Right forelimb (tissue), 1 donor: ENCODE measurements around the gene CARM1.
"Not testable (repeated sequence)": the region's sequence is repeated elsewhere in the genome, so short reads cannot be mapped to it uniquely, and the experiment has no call there.

Source experiments
- DNase-seq: peaks from one replicate; pipeline ENCODE4 v3.0.0-alpha.2; 2018

Gene CARM1

DNA sequence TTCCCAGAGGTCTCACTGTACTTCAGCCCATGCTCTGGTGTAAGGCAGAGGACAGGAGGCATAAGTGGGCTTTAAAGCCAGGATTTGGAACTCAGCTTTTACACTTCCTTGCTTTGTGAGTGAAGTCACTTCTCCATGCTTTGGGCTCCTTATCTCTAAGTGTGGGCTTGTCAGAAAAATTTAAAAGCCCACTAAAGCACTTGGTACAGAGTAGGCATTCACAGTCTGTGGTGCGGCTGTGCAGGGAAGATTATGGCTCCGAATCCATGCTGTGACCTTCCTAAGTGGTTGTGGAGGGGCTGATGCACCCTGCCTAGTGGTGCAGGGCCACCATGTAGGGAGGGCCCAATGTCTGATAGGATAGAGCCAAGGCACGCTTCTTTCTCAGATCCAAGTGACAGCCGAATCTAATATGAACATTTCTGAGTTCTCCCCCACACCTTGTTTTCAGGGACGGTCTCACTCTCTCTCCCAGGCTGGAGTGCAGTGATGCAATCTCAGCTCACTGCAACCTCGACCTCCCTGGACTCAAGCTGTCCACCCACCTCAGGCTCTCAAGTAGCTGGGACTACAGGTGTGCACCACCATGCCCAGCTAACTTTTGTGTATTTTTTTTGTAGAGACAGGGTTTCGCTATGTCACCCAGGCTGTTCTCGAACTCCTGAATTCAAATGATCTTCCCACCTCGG is 64.2 kb downstream of the CARM1 start:
- no peak for DNase-seq

DNA sequence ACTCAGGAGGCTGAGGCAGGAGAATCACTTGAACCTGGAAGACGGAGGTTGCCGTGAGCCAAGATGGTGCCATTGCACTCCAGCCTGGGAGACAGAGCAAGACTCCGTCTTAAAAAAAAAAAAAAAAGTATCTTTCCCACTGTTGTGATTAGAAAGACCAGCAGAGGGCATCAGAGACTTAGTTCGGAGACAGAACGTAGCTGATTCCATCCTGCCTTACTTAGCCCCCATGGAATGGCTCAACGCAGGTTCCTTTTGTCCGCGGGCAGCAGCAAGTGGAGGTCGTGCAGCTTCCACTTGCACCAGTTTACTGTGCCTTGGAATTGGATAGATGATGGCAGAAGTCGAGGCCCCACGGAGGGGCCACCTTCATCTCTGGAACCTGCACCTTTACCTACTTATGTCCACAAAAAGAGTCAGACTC is 65.3 kb downstream of the CARM1 start:
- no peak for DNase-seq

DNA sequence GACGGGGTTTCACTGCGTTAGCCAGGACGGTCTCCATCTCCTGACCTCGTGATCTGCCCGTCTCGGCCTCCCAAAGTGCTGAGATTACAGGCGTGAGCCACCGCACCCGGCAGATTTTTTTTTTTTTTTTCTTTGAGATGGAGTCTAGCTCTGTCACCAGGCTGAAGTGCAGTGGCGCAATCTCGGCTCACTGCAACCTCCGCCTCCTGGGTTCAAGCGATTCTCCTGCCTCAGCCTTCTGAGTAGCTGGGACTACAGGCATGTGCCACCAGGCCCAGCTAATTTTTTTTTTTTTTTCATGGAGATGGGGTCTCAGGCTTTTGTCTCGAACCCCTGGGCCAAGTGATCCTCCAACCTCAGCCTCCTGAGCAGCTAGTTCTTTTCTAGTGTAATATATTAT is 70.3 kb downstream of the CARM1 start:
- not testable (repeated sequence) for DNase-seq

DNA sequence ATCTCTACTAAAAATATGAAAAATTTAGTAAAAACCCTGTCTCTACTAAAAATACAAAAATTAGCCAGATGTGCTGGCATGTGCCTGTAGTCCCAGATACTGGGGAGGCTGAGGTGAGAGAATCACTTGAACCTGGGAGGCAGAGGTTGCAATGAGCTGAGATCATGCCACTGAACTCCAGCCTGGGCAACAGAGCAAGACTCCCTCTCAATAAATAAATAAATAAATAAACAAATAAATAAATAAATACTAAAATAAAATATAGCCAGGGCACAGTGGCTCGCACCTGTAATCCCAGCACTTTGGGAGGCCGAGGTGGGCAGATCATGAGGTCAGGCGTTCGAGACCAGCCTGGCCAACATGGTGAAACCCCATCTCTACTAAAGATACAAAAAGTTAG is 72.1 kb downstream of the CARM1 start:
- not testable (repeated sequence) for DNase-seq

DNA sequence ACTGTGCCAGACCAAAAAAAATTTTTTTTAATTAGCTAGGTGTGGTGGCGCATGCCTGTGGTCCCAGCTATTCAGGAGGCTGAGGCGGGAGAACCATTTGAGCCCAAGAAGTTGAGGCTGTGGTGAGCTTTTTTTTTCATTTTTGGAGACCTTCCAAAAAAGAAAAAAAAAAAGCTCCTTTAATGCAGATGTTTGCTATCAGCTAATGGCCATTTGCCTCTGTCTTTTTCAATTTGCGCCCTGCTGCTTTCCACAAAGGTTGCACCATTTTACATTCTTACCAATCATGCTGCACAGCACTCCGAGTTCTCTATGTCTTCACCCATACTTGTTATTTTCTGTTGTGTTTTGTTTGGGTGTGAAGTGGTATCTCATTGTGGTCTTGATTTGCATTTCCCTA is 73.9 kb downstream of the CARM1 start:
- DNase-seq = no peak

DNA sequence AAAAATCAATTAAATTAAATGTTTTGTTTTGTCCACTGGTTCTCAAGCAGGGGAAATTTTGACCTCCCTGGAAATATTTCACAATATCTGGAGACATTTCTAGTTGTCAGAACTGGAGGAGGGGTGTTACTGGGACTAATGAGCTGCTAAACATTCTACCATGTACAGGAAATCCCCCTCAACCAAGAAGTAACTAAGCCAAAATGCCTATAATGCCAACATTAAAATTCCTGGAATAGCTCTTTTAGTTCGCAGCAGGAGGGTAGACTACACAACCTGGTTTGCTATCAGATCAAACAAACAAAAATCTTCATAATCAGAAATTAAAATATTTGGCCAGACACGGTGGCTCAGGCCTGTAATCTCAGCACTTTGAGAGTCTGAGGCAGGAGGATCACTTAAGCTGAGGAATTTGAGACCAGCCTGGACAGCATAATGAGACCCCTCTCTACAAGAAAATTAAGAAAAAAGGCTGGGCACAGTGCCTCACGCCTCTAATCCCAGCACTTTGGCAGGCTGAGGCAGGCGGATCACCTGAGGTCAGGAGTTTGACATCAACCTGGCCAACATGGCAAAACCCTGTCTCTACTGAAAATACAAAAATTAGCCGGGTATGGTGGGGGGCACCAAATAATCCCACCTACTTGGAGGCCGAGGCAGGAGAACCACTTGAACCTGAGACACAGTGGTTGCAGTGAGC is 75.8 kb downstream of the CARM1 start:
- DNase-seq = no peak

DNA sequence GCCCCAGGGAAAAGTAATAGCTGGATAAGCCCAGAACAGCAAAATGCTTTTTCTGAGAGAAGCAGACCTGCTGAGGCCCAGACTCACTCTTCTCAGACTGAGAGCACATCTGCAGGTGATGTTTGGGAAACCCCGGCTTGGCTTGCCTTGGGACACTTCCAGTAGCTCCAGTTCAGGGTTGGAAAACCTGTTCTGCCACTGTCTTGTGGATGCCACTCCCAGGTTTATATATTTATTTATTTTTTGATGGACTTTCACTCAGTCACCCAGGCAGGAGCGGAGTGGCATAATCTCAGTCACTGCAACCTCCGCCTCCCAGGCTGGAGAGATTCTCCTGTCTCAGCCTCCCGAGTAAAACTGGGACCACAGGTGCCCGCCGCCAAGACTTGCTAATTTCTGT is 81.5 kb downstream of the CARM1 start:
- DNase-seq = no peak

DNA sequence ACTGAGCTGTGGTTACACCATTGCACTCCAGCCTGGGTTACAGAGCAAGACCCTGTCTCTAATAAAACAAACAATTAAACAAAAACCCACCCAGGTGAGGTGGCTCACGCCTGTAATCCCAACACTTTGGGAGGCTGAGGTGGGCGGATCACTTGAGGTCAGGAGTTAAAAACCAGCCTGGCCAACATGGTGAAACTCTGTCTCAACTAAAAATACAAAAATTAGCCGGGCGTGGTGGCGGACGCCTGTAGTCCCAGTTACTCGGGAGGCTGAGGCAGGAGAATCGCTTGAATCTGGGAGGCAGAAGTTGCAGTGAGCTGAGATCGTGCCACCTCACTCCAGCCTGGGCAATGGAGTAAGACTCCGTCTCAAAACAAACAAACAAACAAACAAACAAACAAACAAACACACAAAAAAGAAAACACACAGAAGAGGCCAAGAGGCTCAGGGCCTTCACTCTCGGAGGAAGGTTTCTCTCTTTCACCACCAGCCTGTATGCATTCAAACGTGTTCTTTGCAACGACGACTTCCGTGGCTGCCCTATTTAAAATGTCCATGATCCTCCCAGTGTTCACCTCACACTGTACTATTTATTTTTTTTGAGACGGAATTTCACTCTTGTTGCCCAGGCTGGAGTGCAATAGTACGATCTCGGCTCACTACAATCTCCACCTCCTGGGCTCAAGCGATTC is 88.1 kb downstream of the CARM1 start:
- DNase-seq = not testable (repeated sequence)

DNA sequence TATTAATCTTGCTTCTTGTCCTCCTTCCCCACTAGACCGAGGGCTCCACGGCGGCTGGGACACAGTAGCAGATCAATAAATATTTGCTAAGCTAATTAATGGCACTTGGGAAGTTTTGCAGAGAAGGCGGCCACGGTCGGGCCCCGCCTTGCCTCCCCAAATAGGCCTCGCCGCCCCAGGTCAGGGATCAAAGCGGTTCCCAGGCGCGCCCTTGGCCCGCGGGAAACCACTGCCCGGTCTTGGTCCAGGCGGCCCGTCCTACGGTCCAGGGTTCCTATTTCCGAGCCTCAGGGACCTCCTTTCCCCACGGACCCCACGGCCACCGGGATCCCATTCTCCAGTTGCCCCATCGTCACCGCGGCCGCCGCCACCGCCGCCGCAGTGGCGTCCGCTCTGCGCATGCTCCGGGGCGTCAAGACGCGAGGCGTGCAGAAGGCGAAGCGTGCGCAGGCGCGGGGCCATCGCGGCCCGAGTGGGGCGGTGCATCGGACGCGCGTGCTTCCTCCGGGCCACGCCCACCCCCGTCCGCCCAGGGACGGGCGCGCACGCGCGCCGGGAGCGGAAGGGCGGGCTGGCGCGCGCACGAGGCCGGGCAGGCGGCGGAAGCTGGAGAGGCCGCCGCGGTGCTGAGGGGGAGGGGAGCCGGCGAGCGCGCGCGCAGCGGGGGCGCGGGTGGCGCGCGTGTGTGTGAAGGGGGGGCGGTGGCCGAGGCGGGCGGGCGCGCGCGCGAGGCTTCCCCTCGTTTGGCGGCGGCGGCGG is 89.1 kb downstream of the CARM1 start, which contains the start of gene SMARCA4:
TSS of gene SMARCA4 (plus strand) at position 717 of the 759 bp plus-strand sequence. CDS start 23,122 bp downstream, outside the sequence.
- peak; percentile 98 for DNase-seq

DNA sequence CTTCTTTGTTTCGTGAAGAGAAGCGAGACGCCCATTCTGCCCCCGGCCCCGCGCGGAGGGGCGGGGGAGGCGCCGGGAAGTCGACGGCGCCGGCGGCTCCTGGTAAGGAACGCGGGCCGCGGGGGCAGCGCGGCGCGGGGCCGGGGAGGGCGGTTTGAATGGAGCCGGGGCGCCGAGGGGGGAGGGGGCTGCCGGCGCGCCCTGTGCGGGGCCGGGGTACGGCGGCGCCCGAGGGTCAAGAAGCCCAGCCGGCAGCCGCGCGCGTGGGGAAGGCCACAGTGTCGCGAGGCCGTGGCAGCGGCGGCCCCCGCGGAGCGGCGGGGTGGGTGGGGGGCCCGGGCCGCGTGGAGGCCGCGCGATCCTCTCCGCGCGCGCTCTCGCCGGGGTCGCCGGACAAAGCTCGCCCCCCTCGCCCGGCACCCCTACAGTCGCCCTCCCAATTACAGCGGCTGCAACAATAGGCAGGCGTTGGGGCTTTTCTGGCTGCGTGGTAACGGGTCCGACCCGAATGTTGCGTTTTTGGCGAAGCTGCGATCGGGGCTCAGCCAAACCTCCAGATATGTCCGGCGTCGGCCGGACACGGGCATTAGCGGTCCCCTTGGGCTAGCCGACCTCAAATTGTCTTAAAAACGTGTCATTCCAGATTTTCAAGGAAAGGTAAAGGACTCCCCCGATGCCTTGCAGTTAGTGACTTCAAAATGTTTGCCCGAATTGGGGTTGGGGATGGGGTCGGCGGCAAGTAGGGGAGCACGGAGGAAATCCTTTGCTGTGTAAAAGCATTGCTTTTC is 89.9 kb downstream of the CARM1 start:
- DNase-seq = peak; percentile 77

DNA sequence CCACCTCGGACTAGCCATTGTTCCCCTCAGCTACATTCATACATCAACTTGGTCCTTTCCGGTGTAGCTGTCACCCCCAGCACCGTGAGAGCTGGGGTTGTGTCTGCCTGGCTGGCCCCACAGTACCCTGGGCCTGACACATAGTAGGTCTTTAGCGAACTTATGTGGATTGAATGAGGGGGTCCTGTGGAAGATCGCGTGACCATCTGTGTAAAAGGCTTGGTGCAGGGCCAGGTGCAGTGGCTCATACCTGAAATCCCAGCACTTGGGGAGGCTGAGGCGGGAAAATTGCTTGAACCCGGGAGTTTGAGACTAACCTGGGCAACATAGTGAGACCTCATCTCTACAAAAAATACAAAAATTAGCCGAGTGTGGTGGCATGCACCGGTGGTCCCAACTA is 91.5 kb downstream of the CARM1 start:
- DNase-seq = no peak

DNA sequence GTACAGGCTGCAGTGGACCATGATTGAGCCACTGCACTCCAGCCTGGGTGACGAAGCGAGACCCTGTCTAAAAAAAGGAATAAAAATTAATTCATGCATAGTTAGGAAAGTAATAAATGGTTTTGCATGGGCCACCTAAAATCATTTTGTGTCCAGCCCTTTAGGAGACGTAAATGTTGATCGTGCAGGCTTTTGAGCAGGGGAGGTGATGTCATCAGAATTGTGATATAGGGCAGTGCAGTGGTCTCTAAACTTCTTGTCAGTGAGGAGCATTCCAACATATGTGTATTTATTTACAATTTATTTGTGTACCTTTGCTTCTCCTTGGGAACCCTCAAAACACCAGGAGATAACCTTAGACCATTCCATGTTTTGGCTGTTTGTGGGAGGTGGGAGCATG is 92.5 kb downstream of the CARM1 start:
- no peak for DNase-seq

DNA sequence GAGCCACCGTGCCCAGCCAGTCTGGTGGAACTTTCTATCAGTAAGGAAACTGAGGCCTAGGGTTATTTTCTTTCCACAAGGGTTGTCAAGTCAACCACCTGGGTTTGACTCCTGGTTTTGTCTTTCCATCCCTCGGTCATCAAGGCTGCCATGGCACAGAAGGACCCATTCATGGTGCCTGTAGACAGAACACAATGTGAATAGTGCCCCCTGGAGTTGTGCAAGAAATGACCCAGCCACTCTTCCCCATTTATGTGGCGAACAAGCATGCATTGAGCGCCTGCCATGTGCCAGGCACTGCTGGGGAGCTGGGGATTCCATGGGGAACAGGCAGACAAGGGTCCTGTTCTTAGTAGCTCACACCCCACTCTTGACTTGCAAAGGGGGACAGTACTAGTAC is 93.5 kb downstream of the CARM1 start:
- DNase-seq = no peak

DNA sequence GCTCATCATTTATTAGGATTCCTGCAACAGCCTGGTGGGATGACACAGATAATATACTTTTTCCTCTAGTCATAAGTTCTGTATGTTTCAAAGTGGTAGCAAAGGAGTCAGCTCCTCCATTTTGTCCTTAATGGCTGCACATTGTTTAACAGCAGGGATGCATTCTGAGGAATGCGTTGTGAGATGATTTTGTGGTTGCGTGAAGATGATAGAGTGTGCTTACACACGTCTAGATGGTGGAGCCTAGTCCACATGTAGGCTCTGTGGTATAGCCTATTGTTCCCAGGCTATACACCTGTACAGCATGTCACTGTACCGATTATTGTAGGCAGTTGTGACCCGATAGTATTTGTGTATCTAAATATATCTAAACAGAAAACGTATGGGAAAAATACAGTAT is 94.0 kb downstream of the CARM1 start:
- no peak for DNase-seq

DNA sequence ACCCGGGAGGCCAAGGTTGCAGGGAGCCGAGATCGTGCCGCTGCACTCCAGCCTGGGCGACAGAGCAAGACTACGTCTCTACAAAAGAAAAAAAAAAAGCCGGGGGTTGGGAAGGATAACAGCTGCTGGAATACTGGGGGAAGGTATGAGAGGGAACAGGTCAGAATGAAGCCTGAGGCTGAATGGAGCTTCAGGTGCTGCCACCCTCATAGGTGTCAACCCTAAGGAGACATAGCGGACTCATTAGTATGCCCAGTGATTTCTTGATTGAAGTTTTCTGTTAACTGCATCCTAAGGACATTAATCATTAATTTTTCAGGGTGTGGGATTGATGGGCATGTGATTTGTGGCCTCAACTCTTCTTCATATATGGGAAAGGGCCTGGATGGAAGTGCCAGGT is 95.5 kb downstream of the CARM1 start:
- no peak for DNase-seq

DNA sequence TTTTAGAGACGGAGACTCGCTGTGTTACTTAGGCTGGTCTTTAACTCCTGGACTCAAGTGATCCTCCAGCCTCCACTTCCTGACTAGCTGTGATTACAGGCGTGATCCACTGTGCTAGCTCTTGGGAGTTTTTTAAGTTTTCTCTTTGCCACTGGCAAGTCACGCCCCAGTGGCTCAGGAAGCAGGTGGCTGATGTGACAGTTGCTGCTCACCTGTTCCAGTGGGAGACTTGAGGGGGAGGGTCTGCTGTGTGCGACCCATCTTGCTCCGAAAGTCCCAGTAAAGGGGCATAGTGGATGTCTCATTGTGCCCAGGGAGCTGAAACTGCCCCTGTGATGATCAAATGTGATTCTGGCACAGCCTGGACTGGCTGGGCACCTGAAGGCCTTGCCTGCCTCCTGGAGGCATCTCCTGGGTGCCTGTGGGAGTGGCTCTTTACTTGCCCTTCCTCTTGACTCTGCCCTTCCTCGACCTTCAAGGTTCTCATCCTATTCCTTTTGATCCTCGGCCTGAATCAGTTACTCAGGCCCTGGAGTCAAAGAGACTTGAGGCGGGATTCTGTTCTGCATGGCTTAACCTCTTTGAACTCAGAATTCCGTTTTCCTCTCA is 97.3 kb downstream of the CARM1 start:
- DNase-seq = no peak

DNA sequence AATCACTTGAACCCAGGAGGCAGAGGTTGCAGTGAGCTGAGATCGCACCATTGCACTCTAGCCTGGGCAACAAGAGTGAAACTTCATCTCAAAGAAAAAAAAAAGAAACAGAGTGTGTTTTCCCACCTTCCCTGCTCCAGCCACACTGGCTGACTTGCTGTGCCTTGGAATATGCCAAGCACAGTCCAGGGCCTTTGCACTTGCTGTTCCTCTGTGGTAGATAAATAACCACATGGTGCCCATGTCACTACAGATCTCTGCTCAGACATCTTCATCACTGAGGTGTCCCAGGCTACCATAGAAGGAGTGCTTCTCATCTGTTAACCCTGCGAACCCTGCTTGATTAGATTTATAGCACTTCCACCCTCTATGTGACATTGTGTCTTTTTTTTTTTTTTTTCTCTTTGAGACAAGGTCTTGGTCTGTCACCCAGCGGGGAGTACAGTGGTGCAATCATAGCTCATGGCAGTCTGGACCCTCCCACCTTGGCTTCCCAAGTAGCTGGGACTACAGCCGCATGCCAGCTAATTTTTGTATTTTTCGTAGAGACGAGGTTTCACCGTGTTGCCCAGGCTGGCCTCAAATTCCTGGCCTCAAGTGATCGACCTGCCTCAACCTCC is 99.9 kb downstream of the CARM1 start:
- DNase-seq = no peak
